ENCODE data around the gene BMP6.

GRCh38 chr6:7684076-7684475 is 41.8 kb upstream of the BMP6 start:
- TF ChIP-seq CTCF (IDR thresholded peaks at IDR 0.05) (no peak), POLR2A (IDR thresholded peaks at IDR 0.05) (no peak), POLR2AphosphoS5 (IDR thresholded peaks at IDR 0.05) (no peak), EP300 (IDR thresholded peaks at IDR 0.05) (no peak)
